ENCODE data around the gene ETV1.

DNA sequence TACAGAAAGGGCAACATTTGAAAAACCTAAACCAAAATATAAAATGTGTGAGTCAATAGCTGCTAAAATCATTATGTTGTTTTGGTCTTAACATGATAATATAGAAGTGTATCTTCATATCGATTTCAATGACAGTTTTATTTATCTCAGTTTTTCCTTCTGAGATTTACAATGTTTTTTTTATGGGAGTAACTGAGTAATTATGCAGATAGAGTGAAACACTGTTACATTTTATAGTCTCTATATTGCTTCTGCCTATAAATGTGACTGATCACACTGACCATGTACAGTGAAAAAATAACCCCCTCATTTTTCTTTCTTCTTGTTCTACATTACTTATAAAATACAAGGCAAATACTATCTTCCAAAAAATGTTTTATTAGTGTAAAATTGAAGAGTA, 81.6 kb downstream of the ETV1 start:
- TF ChIP-seq, protein P1, sequence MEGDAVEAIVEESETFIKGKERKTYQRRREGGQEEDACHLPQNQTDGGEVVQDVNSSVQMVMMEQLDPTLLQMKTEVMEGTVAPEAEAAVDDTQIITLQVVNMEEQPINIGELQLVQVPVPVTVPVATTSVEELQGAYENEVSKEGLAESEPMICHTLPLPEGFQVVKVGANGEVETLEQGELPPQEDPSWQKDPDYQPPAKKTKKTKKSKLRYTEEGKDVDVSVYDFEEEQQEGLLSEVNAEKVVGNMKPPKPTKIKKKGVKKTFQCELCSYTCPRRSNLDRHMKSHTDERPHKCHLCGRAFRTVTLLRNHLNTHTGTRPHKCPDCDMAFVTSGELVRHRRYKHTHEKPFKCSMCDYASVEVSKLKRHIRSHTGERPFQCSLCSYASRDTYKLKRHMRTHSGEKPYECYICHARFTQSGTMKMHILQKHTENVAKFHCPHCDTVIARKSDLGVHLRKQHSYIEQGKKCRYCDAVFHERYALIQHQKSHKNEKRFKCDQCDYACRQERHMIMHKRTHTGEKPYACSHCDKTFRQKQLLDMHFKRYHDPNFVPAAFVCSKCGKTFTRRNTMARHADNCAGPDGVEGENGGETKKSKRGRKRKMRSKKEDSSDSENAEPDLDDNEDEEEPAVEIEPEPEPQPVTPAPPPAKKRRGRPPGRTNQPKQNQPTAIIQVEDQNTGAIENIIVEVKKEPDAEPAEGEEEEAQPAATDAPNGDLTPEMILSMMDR (IDR thresholded peaks at IDR 0.05): no peak
- TF ChIP-seq POLR2A (IDR thresholded peaks at IDR 0.05): no peak
- TF ChIP-seq POLR2AphosphoS5 (IDR thresholded peaks at IDR 0.05): no peak
- TF ChIP-seq EP300 (IDR thresholded peaks at IDR 0.05): no peak
